ENCODE results near the gene CYCS.
A peak's percentile ranks its signal among the peaks of the same experiment; 100 is the strongest.

Gene CYCS

DNA sequence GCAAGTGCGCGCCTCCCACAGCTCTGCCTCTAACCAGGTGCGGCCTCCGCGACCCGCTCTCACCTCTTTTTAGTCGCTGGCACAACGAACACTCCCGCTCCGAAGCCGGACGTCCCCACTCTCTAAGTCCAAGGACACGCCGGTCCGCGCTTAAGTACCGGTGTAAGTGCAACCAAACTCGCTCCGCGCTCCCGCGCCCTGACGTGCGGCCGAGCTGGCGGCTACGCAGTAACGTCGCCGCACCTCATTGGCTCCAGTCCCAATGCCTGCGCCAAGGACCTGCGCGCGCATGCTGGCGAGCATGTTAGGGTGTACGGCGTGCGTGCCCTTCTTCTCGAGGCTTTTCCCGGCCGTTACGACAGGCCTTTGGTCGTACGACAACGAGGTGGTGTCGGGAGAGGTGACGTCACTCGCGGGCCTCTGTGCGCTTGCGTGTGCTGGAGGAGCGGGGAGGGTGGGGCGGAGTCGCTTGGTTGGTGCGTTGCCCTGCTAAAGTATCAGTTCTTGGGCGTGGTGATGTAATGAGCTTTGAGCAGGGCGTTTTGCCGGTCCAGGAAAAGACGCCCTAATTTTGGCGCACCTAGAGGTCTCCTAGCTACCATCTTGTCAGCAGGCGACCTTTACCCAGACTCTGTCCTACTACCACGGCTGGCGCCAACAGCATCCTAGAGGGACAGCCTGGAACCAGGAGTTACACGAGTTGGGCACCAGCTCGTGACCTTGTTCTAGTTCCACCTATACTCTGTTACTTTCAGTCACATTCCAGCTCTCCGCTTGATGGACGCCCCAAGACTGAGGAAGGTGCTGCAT, at the start of gene CYCS:
TSS of gene CYCS (minus strand) at position 124 of the 810 bp plus-strand sequence. CDS start 1,141 bp downstream, outside the sequence.
- peak; percentile 100 for DNase-seq (ENCODE audit: low spot score)

DNA sequence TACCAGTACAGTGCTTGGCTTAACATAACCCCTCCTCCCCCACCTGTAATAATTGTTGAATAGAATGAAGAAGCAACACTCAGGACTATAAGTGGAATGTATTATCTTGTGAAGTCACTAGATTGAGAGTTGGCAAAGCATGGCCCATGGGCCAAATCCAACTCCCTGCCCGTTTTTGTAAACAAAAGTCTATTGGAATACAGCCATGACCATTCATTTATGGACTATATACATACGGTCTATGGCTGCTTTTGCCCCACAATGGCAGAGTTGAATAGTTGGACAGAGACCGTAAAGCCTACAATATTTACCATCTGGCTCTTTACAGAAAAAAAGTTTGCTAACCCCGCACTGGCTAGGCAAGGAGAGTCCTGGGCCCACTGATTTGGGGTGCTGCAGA, 48.1 kb upstream of the CYCS start:
- no peak for DNase-seq (ENCODE audit: low spot score)

DNA sequence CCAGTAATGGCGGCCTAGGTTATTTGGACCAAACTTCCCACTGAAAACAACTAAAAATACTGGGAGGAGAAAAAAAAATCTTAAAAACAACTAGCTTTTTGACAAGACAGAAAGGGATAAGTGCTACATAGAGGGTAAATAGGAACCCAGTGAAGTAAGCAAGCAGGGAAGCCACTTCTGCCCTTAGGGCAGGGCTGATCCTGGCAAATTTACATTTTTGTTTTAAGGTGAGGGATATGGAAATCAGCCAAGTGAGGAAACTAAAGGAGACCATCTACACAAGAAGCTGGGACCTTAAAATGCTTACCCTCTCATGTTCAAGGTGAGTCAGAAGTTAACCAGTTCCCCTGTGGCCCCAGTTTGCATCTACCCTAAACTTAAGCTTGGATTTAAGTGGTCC, 46.5 kb upstream of the CYCS start:
- DNase-seq (ENCODE audit: low spot score) = no peak

DNA sequence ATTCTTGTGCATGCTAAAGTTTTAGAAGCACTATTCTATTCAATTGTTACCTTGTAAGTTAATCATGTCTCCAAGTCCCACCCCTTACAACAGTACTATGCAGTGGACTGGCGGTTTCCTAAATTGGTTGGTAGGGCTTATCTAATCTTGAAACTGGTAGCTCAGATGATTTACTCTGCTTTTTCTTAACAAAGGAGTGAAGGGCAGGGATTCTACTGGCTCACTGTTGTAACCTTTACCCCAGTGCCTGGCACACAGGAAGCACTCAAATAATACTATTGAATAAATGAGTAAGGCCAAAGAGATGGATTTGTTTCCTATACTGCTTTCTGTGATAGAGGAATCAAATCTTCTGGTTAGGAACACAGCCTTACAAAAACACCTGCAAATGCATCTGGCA, 46.0 kb upstream of the CYCS start:
- DNase-seq (ENCODE audit: low spot score) = no peak

DNA sequence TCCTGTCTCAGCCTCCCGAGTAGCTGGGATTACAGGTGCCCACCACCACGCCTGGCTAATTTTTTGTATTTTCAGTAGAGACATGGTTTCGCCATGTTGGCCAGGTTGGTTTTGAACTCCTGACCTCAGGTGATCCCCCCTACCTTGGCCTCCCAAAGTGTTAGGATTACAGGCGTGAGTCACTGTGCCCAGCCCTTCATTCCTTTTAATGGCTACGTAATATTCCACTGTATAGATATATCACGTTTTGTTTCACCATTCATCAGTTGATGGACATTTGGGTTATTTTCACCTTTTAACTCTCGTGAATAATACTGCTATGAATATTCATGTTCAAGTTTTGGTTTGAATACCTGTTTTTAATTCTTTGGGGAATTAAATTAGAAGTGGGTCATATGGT, 44.6 kb upstream of the CYCS start:
- DNase-seq (ENCODE audit: low spot score) = no peak

DNA sequence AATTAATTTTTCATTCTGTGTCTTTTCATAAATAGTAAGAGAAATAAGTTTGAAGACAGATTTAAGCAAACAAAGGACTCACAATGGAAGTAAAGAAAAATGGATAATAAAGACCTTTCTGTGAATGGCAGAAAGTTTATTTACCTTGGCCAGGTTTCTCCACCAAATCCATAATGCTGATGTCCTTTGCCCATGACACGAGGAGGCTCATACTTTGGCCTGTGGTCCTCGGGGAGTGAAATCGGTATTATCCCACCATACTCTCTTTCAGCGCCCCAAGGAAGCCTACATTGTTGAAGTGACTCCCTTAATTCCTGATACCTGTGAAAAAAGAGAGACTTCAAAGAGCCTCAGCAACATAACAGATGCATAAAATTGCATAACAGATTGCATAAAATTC, 43.1 kb upstream of the CYCS start:
- DNase-seq (ENCODE audit: low spot score) = no peak

DNA sequence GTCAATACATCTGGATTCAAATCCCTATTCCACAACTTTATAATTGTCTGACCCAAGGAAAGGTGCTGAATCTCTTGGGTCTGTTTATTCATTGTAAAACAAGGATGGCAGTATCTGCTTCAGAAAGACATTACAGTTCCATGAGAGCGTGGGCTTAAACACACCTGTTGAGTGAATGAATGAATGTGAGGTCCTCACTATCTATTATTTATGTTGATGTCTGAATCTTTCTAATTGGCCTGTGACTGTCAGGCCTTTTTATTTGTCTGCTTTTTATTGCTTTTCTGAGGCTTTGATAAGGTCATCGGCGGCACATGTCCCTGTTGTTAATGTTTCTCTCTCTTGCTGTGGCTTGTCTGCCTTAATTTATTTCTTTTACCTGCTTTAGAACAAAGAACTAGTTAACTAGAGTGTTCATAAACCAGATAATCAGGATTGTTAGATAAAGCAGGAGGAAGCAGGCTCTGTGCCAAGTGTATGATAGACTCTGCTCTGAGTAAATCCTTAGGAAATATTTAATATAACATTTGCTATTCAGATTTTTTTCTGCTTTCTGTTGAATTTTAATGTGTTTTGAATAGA, 42.3 kb upstream of the CYCS start:
- DNase-seq (ENCODE audit: low spot score) = no peak

DNA sequence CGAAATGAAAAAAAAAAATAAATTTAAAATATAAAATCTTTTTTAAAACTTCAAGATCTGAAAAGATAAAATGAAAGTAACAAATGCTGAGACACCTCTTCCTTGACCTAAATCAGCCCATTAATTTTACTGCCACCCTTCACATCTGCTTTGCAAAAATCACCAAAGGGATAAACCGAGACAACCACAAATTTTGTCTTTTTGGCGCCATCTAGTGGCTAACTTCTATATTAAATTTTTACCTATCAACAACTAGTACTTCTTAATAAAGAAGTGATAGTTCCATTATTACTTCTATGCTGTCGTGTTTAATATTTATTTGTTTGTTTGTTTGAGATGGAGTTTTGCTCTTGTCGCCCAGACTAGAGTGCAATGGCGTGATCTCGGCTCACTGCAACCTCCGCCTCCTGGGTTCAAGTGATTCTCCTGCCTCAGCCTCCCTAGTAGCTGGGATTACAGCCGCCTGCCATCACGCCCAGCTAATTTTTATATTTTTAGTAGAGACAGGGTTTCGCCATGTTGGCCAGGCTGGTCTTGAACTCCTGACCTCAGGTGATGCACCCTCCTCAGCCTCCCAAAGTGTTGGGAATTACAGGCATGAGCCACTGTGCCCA, 35.0 kb upstream of the CYCS start:
- DNase-seq (ENCODE audit: low spot score) = peak; percentile 78

DNA sequence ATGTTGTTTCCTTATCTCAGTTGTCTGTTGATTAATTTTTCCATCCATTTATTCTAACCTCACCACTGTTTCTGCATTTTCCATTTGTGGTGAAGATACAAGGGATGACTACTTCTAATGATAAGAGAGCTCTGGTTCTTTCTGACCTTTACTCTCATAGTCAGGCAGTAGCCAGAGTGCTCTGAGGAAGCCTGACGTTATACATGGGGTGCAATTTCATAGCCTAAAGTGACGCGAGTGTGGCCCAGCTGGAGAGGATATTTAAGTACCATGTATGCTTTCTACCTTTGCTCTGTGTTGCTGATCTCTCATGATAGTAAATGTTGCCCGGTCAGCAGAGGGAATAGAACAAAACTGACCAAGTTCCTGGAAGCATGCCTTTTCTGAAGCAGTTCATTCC, 33.9 kb upstream of the CYCS start:
- no peak for DNase-seq (ENCODE audit: low spot score)

DNA sequence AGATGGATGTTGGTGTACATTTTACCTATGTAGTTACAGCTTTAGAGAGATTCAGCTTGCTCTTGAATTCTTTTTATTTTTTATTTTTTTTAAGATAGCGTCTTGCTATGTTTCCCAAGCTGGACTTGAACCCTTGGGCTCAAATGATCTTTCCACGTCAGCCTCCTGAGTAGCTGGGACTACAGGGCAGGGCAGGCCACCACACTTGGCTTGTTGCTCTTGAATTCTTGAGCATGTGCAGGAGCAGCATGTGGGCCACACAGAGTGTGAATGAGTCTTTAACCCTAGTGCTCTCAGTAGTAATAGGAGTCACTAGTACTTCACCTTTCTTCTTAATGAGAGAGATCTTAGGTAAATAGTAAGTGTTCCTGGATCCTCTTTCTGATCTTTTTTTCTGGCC, 26.7 kb upstream of the CYCS start:
- DNase-seq (ENCODE audit: low spot score) = no peak

DNA sequence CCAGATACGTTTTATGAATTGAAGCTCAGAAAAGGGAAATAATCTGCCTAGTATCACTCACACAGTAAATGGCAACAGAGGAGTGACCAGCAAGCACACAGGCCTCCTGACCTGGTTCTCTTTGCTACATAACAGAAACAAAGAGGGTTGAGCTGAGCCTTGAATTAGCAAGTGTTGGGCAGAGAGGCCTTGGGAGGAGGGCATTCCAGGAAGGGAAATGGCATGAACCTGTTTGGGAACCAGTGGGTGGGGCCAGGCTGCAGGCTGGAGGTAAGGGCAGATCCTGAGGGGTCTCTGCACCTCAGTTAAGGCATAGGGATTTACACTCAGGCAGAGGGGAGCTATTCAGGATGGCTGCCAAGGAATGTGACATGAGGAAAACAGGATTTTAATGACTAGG, 24.8 kb upstream of the CYCS start:
- no peak for DNase-seq (ENCODE audit: low spot score)

DNA sequence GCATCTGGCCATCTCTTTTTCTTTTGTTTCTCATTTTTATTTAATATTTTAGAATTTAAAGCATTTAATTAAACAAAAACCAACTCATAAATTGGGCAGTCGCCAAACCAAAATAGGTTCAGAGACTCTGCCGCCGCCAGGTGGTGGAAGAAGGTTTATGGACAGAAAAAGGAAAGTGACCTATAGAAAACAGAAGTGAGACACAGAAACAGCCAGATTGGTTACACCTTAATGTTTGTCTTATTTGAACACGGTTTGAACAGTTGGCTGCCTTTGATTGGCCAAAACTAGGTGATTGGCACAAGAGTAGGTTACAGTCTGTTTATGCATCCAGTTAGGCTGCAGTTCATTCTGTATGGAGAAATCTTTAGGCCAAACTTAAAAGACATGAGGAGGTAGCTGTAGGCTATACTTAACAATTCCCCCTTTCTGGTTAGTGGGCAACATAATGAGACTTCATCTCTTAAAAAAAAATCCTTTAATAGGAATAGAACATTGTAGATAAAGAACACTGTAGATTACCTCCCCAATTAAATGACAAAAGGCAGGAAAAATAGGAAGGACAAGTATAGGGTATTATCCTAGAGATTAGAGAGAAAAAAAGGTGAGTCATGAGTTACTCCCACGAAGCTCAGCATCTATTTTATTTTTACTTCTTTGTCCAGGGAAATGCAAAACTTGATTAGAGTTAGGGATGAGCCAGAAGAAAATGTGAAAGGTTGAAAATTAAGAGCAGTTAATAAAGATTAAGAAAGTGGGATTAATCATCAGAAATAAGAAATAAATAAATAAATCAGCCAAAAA, 23.9 kb upstream of the CYCS start:
- no peak for DNase-seq (ENCODE audit: low spot score)

DNA sequence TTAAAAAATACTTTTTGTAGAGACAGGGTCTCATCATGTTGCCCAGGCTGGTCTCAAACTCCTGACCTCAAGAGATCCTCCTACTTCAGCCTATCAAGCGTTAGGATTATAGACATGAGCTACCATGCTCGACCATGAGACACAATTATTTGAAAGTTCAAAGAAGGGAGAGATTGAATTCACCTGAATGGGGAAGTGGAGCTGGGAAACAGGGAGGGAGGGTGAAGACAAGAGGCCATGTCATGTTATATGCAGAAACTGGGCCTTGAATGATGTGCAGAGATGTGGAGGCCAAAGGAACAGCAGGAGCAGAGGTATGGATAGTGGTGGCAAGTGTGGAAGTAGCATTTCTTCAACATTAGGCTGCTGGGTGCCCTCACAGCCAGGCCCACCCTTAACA, 18.7 kb upstream of the CYCS start:
- DNase-seq (ENCODE audit: low spot score) = no peak

DNA sequence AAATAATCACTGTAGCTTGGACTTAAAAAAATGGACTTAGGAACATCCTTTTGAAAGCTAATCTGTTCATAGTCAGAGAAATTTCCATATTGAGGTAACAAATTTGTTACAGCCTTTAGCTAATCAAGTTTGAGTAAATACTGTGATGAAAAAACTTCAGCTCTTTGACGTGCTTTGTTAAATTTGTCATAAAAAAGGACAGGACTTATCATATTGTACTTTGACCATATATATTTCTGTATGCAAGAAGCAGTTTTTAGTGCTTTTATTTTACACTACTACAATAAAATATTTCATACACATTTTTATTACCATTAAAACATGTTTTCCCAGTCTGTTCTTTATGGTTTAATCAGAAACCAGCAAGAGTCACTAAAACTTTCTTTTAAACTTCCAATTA, 14.5 kb upstream of the CYCS start:
- DNase-seq (ENCODE audit: low spot score) = no peak

DNA sequence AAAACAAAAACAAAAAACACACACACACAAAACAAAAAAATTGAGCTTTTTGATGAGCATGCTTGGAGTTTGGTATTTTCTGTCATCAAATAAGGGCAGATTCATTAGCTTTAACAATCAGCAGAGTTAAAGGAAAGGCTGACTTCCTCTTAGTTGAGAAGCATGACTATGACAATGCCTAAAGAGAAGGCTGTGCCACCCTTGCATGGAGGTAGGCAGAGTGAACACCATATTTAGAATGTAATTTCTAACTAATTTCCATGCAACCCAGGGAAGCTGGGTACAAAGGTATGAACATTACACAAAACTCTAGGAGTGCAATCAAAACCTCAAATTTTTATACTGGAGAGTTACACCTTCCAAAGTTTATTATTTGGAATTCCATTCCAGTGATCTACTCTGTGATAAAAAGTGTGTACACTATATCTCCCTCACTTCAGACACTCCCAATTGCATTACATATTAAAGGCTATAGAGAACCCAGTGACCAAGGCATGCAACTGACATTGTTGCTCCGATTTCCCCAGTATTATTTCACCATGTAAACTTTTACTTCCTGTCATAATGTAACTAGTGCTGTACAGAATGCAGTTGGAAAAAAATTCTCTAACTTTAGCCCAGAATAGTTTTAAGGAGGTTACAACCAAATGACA, 9.4 kb upstream of the CYCS start:
- no peak for DNase-seq (ENCODE audit: low spot score)

DNA sequence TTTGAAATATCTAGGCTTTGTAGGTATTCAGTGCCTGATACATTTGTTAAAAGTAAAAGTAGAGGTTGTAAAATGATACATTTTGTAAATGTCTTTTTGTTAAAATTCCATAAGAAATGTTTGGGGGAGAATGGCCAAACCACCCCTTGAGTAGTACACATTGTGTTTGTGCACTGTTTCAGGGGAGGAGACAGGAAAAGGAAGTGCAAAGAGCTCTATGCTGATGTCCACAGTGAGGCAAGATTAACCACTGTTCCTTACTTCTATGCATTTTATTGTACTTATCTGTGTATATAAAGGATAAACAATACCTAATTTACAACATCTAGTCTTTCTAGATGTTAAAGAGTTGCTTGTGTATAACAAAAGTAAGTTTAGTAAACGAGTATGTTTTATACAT, 7.4 kb upstream of the CYCS start:
- DNase-seq (ENCODE audit: low spot score) = no peak

DNA sequence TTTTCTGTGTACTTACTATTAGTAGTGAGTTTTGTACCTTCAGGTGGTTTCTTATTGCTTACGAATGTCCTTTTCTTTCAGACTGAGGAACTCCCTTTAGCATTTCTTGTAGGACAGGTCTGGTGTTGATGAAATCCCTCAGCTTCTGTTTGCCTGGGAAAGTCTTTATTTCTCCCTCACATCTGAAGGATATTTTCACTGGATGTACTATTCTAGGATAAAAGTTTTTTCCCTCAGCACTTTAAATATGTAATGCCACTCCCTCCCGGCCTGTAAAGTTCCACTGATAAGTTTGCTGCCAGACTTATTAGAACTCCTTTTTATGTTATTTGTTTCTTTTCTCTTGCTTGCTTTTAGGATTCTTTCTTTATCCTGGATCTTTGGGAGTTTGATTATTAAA, 1.7 kb upstream of the CYCS start:
- no peak for DNase-seq (ENCODE audit: low spot score)

DNA sequence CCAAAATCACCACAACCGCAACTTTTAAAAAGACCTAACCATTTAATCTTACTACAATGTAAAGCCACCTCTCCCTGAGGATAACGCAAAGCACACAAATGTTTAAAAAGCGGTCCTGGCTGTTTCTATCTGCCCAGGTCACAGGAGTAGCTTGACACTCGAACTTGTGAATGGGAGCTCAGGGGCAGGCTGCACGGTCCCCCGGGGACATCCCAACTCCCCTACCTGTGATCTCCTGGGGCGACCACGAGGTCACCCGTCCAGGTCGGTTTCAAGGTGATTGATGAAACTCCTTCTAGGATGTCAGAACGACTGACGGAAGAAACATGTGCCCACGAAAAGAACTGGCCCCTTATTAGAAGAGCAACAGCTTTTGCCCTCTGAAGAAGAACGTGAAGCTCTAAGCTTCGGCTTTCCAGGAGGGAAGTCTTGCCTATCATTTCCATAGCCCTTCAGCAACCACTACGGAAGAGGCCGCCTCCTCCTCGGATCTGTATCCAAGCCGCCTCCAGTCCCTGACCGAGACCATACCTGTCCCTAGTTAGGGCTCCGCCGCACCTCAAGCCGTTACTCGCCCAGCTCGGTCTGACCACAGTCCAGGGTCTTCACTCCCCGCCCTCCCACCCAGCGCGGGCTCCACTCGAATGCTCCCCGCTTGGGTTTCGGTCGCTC, 459 bp downstream of the CYCS start:
- DNase-seq (ENCODE audit: low spot score) = no peak

DNA sequence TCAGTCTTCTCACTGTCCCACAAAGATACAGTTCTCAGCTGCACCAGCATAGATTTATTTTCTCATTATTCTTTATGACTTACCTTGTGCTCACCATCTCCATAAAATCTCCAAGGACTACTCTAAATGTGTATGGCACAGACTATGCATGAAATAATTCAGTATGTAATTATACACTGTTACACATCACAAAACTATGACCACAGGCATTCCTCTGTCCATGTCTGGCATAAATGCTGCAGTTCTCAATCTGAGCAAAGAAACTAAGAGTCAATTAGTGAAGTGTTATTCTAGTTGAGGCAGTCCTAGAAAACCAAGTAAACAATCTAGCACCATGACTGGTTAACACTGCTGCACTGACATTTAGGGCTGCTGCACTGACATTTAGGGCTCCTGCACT, 2.7 kb downstream of the CYCS start:
- DNase-seq (ENCODE audit: low spot score) = no peak

DNA sequence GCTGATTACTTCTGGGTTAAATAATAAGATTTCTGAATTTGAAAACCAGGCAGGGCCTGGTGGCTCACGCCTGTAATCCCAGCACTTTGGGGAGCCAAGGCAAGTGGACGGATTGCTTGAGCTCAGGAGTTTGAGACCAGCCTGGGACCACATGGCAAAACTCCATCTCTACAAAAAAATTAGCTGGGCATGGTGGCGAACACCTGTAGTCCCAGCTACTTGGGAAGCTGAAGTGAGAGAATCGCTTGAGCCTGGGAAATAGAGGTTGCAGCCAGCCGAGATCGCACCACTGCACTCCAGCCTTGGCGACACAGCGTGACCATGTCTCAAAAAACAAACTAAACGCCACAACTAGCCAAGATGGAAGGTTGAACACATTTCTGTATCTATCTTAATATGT, 3.5 kb downstream of the CYCS start:
- DNase-seq (ENCODE audit: low spot score) = no peak

DNA sequence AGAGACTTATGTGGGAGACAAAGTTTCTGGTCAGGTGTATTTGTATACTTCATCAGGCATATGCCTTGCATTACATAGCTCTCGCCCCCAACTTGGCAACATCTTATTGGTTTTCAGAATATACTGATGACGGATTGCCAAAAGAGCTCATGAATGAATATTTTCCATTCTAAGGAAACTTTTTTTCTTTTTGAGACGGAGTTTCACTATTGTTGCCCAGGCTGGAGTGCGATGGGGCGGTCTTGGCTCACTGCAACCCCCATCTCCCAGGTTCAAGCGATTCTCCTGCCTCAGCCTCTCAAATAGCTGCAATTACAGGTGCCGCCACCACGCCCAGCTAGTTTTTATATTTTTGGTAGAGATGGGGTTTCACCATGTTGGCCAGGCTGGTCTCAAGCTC, 6.0 kb downstream of the CYCS start:
- no peak for DNase-seq (ENCODE audit: low spot score)

Data from hematopoietic multipotent progenitor cell treated with erythropoietin and hydrocortisone succinate and interleukin-3 and kit ligand, for 15 days (in vitro differentiated cells).